Measurements from ENCODE around the gene SIRT2.
A peak's percentile ranks its signal among the peaks of the same experiment; 100 is the strongest.
"Not testable (repeated sequence)": the region's sequence is repeated elsewhere in the genome, so short reads cannot be mapped to it uniquely, and the experiment has no call there.

SIRT2 gene

GRCh38 chr19:38898788-38899446 is 501 bp downstream of the SIRT2 start:
- peak; percentile 9 for DNase-seq (ENCODE audit: low read depth)

GRCh38 chr19:38894968-38895367 is 4.5 kb downstream of the SIRT2 start:
- no peak for DNase-seq (ENCODE audit: low read depth)

- no peak for DNase-seq (ENCODE audit: low read depth)
Measured at GRCh38 chr19:38893341-38893771, 6.1 kb downstream of the SIRT2 start.

DNA sequence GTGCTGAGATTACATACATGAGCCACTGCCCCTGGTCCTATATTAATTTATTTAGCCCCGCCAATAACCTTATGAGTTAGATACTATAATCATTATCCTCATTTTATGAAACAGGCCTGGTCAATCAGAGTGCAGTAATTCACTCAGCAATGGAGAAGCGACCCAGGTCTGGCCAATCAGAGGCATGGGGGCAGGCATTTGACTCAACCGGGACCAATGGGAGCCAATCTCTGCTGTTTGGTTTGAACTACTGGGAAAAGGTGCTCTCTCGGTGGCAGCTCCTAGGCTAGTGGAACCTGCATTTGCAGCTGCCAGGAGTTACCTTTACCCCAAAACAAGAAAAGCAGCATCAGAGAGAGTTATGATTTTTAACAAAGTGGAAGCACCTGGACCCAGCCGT is 6.6 kb downstream of the SIRT2 start:
- no peak for DNase-seq (ENCODE audit: low read depth)

- no peak for DNase-seq (ENCODE audit: low read depth)
Measured at GRCh38 chr19:38891771-38892170, 7.6 kb downstream of the SIRT2 start.

- no peak for DNase-seq (ENCODE audit: low read depth)
Measured at GRCh38 chr19:38890686-38891085, 8.7 kb downstream of the SIRT2 start.

DNA sequence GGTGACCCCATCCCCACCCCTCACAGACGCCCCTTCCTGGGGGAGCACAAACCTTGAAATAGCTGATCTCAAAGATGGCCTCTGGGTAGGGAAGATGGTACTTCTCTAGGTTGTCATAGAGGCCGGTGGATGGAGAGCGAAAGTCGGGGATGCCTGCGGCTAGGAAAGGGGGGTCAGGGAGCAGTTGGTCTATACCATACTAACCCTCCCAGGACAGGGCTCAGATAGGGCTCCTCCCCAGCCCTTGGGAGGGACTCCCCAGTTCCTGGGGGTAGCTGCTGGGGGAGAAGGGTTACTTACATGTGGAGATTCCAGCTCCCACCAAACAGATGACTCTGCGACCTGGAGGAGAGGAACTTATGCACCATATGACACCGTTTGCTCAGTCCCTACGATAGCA is 9.6 kb downstream of the SIRT2 start:
- no peak for DNase-seq (ENCODE audit: low read depth)

GRCh38 chr19:38888876-38889275 is 10.5 kb downstream of the SIRT2 start:
- no peak for DNase-seq (ENCODE audit: low read depth)

DNA sequence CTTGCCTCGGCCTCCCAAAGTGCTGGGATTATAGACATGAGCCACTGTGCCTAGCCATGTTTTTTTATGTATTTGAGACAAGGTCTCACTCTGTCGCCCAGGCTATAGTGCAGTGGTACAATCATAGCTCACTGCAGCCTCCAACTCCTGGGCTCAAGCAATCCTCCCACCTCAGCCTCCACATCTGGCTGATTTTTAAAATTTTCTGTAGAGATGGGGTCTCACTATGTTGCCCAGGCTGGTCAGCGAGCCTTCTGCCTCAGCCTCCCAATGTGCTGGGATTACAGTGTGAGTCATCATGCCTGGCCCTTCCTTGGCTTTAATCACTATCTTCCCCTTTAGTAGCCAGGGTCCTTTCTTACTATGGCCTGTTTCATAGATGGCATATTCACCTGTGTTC is 14.7 kb downstream of the SIRT2 start:
- DNase-seq (ENCODE audit: low read depth), result not testable (repeated sequence)

DNA sequence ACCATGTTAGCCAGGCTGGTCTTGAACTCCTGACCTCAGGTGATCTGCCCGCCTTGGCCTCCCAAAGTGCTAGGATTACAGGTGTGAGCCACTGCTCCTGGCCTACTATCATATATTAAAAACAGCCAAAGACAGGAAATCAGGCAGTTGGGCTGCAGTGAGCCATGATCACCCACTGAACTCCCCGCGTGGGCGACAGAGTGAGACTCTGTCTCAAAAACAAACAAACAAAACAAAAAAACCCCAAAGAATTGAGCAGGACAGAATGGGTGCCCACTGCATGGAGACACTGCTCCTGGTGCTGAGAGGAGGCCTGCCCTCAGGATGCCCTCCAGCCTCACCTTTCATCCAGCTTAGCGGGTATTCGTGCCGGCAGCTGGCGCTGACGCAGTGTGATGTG is 16.1 kb downstream of the SIRT2 start:
- no peak for DNase-seq (ENCODE audit: low read depth)

GRCh38 chr19:38880882-38881609 is 18.4 kb downstream of the SIRT2 start:
- DNase-seq (ENCODE audit: low read depth), result no peak

DNA sequence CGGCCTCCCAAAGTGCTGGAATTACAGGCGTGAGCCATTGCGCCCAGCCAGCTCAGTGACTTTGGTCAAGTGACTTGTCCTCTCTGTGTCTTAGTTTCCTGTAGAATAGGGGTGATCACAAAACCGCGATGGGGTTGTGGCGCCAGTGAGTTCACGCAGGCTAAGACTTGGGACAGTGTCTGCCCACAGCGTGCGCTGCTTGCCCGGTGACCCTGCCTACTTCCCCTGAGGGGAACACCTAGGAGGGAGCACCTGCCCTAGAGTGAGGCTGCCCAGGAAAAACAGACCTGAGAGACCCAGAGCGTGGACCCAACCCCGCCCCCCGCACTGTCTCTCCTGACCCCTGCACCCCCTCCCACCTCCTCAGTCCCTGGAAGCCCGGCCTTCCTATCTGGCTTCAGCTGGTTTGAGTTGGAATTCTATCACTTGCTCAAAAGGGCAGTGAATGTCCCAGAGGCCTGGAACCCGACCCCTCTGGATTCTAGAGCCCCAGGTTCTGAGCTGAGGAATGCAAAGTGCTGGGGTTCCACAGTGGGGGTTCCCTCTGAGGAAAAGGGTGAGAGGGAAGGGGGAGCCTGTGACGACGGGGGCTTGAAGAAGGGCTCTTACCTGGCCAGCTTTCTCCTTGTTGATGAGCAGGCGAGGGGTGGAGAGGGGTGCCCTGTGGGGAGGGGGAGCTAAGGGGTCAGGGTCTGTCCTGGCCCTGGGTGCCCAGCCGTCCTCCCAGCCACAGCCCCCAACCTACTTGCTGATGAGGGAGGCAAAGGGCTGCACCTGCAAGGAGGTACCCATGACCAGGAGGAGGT is 19.1 kb downstream of the SIRT2 start:
- no peak for DNase-seq (ENCODE audit: low read depth)

DNA sequence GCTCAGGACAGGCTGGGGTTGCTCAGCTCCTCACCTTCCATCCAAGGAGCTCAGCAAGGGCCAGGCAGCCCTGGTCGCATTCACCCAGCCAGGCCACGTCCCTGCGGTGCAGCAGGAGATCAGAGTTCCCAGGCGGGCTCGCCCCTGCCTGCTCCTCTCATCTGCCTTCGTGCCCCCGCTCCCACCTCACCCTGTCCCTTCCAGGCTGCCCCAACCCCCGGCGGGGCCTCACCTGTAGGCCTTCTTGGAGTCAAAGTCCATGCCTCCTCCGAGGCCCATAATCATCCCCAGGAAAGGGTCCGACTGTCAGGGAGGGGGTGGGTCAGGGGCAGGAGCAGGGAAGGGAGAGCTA is 20.0 kb downstream of the SIRT2 start:
- DNase-seq (ENCODE audit: low read depth), result no peak

DNA sequence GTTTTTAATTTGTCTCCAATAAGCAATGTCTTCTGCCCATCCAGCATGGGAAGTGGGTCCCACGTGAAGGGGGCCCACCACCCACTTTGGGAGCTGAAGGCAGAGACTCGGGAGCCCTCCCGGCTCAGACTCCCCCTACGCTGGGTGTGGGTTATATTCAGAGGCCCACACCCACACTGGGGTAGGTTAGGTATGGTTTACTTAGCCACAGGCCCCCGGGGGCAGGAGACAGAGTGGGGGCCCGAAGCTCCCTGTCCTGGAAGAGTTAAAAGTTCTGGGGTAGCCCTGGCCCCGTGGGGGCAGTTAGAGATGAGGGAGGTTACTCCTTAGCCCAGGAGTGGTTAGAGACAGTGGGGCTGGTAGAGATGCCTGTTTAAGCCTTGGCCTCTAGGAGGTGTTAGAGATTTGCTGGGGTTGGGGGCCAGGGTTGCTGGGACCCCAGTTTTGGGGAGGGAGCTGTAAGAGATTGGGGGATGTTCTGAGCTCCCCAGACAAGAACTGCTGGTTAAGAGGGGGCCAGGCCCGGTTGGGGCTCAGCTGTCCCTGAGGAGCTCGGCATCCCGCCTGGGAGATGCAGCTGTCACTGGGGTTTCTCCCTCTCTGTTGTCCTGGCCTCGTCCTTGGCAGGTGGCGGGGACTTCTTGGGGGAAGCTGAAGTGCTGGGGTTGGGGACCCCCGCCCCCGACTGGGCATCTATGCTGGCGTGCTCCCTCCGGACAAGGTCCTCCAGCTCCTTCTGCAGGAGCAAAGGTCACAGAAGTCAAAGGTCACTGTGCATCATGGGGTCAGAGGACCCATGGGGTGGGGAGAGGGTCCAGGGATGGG is 20.6 kb downstream of the SIRT2 start:
- DNase-seq (ENCODE audit: low read depth), result no peak

DNA sequence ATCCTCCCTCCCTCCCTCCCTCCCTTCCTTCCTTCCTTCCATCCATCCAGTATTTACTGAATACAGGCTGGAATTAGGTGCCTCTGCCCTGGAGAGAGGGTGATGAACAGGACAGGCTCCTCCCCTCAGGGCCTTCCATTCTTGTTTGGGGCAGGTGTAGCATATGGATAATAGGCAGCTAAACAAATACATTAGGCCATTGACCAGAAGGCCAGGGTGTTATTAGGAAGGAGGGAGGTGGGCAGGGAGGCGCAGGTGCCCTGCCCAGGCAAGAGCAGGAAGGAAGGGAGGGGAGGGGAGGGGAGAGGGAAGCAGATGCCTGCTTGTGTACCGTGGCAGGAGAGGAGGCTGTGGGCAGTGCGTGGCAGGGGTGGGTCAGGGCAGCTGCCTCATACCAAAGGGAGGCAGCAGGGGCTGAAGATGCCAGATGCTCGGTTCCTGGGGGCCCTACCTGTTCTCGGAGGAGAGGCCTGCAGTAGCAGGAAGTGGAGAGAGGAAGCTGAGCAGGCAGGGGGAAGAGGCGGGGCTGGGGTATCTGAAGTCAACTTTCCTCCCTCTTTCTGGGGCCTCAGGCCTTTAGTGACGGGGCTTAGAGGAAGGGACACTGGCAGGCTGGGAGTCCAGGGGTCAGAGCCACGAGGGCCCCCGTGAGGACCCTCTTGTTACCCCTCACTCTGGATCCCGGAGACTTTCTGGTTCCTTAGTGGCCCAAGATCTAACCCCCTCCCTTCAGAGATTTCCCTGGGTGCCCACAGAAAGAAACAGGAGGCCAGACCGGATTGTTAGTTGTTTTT is 21.4 kb downstream of the SIRT2 start, which contains the start of gene RINL:
Gene RINL (minus strand): TSS at position 495 of the 794 bp plus-strand sequence. CDS start 1,533 bp downstream, outside the sequence.
- DNase-seq (ENCODE audit: low read depth), result no peak

GRCh38 chr19:38875656-38876395 is 23.6 kb downstream of the SIRT2 start:
- DNase-seq (ENCODE audit: low read depth), result no peak

DNA sequence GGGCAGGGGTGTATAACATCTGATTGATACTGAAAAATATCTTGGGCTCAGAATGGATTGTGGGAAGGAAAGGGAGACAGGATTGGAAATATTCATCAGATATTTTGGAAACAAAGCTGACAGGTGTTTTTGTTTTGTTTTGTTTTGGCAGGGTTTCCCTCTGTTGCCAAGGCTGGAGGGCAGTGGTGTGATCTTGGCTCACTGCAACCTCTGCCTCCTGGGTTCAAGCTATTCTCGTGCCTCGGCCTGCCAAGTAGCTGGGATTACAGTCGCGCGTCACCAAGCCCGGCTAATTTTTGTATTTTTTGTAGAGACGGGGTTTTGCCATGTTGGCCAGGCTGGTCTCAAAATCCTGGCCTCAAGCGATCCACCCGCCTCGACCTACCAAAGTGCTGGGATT is 26.0 kb downstream of the SIRT2 start:
- not testable (repeated sequence) for DNase-seq (ENCODE audit: low read depth)

GRCh38 chr19:38870612-38871011 is 28.8 kb downstream of the SIRT2 start:
- no peak for DNase-seq (ENCODE audit: low read depth)

DNA sequence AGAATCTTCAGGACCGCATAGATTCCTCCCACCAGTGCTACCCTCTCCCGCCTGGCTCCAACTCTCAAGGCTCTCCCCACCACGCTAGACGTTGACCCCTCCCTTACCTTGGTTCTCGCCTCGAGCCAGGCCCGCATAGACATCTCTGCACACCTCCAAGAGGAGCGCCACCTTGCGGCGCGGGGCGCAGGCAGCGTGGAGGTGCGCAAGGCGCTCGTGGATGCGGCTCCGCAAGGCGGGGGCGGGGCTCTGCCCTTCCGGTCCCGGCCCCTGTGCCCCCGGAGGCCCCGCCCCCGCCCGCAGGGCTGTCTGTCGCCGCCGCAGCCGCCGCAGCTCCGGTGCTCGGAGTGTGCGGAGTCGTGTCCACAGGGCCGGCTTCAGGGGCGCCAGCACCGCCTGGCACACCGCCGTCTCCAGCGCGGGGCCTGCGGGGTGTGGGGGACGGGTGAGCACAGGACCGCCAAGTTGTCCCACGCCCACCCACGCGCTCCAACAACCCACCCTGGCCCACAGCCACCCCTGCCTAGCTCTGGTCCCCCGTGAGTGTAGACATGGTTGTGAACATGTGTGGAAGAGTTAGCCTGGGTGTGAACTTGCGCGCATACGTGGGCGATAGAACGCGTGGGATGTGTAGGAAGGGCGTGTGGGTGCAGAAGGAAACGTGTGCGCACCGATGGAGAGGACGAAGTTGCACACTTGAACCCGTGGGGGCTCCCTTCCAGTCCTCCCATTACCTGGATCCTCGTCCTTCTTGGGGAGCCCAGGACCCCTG is 29.4 kb downstream of the SIRT2 start:
- DNase-seq (ENCODE audit: low read depth), result peak; percentile 45

Measured in fibroblast of gingiva (primary cell).